LNCaP clone FGC (cell line): Measurements from ENCODE around the gene CHPF.

Experiments used
- DNase-seq: peaks from one replicate; pipeline ENCODE4 v3.0.0-alpha.2; 2011; ENCODE audit warnings: low read depth
- H3K4me3 ChIP-seq: 2 replicates; pipeline ENCODE4 v1.5.1; 2011; ENCODE audit warnings: mild to moderate bottlenecking, low read depth, low read length, control low read depth
- TF ChIP-seq, protein P1 (sequence below): IDR thresholded peaks from 2 replicates; pipeline ENCODE4 v1.5.1; 2012; ENCODE audit warnings: mild to moderate bottlenecking; ENCODE audit not compliant: control insufficient read depth, insufficient read depth; ENCODE audit errors: extremely low read depth

The CHPF gene

GRCh38 chr2:219538504-219538951 lies 5.1 kb downstream of the CHPF start:
- TF ChIP-seq, protein P1, sequence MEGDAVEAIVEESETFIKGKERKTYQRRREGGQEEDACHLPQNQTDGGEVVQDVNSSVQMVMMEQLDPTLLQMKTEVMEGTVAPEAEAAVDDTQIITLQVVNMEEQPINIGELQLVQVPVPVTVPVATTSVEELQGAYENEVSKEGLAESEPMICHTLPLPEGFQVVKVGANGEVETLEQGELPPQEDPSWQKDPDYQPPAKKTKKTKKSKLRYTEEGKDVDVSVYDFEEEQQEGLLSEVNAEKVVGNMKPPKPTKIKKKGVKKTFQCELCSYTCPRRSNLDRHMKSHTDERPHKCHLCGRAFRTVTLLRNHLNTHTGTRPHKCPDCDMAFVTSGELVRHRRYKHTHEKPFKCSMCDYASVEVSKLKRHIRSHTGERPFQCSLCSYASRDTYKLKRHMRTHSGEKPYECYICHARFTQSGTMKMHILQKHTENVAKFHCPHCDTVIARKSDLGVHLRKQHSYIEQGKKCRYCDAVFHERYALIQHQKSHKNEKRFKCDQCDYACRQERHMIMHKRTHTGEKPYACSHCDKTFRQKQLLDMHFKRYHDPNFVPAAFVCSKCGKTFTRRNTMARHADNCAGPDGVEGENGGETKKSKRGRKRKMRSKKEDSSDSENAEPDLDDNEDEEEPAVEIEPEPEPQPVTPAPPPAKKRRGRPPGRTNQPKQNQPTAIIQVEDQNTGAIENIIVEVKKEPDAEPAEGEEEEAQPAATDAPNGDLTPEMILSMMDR, result no peak

DNA sequence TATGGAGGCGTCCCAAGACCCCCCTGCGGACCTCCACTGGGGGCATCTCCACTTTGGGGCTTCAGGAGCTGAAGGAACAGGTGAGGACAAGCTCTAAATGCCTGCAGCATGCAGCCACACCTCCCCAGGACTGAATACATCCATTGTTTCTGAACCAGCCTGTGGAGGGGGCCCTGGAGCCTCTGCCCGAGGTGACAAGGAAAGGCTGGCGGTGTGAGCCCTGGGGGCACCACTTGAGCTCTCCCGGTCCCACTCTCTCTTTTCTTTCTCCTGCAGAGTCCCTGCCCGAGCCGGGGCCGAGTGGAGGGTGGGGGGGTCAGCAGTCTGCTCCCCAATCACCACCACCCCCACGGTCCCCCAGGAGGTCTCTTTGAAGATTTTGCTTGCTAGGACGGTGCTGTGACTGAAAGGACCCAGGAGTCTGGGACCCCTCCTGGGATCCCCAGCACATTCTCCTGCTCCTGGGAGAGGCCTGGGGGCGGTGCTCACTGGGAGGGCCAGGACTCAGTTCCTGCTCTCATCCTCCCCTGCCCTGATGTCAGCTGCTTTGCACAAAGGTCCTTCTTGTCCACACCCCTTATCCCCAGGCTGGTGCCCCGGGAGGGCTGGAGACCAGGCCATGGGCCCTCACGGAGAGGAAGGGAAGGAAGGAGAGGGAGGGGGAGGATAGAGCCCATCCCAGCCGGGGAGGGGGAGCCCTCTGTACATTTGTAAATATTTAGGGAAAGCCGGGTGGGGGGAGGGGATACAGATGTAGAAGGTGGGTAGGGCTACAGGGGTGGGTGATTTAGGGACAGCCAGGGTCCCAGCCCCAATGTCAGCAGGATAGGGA lies 5.7 kb downstream of the CHPF start:
- TF ChIP-seq, protein P1, result no peak
- DNase-seq, result no peak
- no peak overlapping the region for H3K4me3 ChIP-seq

More at GRCh38 chr2:219538504-219538951, 5.1 kb downstream of the CHPF start:
- no peak for DNase-seq
- no peak overlapping the region for H3K4me3 ChIP-seq

DNA sequence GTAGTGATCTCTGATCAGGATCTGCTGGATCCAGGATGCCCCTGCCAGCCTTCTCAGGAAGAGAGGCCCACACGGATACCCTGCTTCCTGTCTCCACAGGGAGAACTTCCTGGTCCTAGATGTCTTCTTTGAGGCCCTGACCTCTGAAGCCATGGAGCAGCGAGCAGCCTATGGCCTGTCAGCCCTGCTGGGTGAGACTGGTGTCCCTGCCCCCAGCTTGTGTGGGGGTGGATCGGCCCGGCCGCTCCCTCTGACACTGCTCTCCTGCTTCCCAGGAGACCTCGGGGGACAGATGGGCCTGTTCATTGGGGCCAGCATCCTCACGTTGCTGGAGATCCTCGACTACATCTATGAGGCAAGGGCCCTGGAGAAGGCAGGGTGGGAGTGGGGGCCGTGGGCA lies 6.6 kb downstream of the CHPF start:
- TF ChIP-seq, protein P1, result no peak
- no peak for DNase-seq
- no peak overlapping the region for H3K4me3 ChIP-seq

GRCh38 chr2:219536425-219536824 lies 7.2 kb downstream of the CHPF start:
- no peak for DNase-seq
- H3K4me3 ChIP-seq, result no peak overlapping the region
- TF ChIP-seq, protein P1, result no peak

DNA sequence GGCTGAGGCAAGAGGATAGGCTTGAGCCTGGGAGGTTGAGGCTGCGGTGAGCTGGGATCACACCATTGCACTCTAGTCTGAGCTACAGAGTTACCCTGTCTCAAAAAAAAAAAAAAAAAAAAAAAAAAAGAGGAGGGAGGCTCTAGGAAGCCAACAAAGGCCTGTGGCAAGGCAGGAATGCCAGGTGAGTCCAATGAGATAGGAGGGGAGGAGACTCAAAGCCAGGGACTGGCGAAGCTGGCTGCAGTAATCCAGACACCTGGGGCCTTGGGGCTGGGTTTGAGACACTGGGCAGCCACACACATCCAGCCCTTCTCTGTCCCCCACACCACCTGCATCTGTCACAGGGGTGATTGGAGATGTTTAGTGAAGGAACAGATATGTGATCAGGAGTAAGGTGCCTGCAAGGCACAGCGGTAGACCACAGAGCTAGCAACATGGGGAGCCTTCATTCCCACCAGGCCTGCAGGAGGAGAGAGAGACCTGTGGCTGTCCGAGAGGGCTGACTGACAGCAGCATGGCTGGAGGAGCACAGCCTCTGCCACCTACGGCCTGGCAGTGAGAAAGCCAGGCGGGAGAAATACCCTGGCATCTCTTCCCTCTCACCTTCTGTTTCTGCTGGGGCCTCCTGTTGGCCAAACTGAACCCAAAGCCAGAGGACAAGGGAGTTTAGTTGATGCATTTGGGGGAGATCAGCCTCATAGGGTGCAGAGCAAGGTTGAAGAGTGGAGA lies 9.5 kb downstream of the CHPF start:
- no peak for DNase-seq
- no peak overlapping the region for H3K4me3 ChIP-seq
- TF ChIP-seq, protein P1, result no peak

DNA sequence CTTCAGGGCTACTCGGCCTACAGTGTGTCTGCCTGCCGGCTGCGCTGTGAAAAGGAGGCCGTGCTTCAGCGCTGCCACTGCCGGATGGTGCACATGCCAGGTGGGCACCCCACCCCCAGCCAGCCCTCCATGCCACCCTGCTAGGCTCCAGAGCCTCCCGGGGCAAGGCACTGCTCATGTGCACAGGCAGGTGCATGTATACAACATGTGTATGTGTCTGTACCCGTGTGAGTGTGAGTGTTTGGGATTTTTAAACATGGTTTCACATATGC lies 11.3 kb downstream of the CHPF start:
- TF ChIP-seq, protein P1, result no peak
- no peak overlapping the region for H3K4me3 ChIP-seq
- no peak for DNase-seq
